Measurements from ENCODE around the gene PSMD9.
A peak's percentile ranks its signal among the peaks of the same experiment; 100 is the strongest.
"Not testable (repeated sequence)": the region's sequence is repeated elsewhere in the genome, so short reads cannot be mapped to it uniquely, and the experiment has no call there.

The PSMD9 gene

DNA sequence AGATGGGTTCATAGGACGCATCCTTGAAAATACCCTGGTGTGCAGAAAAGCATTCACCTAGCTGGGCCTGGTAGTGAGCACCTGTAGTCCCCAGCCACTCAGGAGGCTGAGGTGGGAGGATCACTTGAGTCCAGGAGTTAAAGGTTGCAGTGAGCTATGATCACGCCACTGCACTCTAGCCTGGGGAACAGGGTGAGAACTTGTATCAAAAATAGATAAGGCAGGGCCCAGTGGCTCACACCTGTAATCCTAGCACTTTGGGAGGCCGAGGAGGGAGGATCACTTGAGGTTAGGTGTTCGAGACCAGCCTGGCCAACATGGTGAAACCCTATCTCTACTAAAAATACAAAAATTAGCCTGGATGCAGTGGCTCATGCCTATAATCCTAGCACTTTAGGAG is 27.9 kb upstream of the PSMD9 start:
- H3K4me3 Mint-ChIP-seq; H3K9me3 Mint-ChIP-seq (ENCODE audit: low read depth); H3K27ac Mint-ChIP-seq; H3K27me3 Mint-ChIP-seq; H3K36me3 Mint-ChIP-seq; H3K4me1 Mint-ChIP-seq (ENCODE audit: low read depth): not testable (repeated sequence)

GRCh38 chr12:121861636-121862254 is 26.8 kb upstream of the PSMD9 start:
- Mint-ChIP-seq H3K27ac (no peak overlapping the region), H3K4me3 (no peak overlapping the region), H3K36me3 (no peaks in the 10 kb centered on the region), H3K4me1 (ENCODE audit: low read depth) (no peaks in the 10 kb centered on the region), H3K9me3 (ENCODE audit: low read depth) (no peaks in the 10 kb centered on the region), H3K27me3 (no peaks in the 10 kb centered on the region)

- no peaks in the 10 kb centered on the region for H3K36me3 Mint-ChIP-seq
- H3K27me3 Mint-ChIP-seq: no peaks in the 10 kb centered on the region
- no peaks in the 10 kb centered on the region for H3K4me1 Mint-ChIP-seq (ENCODE audit: low read depth)
- H3K27ac Mint-ChIP-seq: no peak overlapping the region
- no peaks in the 10 kb centered on the region for H3K9me3 Mint-ChIP-seq (ENCODE audit: low read depth)
- no peak overlapping the region for H3K4me3 Mint-ChIP-seq
These were observed 22.3 kb upstream of the PSMD9 start for GRCh38 chr12:121866331-121866730.

DNA sequence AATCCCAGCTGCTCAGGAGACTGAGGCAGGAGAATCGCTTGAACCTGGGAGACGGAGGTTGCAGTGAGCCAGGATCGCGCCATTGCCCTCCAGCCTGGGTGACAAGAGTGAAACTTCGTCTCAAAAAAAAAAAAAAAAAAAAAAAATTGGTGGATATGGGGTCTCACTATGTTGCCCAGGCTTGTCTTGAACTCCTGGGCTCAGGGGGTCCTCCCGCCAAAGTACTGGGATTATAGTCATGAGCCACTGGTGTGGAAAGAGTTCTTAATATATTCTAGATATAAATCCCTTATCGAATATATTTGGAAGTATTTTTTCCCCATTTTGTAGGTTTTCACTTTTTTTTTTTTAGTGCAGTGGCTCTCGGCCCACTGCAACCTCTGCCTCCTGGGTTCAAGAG is 19.4 kb upstream of the PSMD9 start:
- not testable (repeated sequence) for H3K27me3 Mint-ChIP-seq; H3K27ac Mint-ChIP-seq; H3K4me3 Mint-ChIP-seq; H3K36me3 Mint-ChIP-seq; H3K4me1 Mint-ChIP-seq (ENCODE audit: low read depth); H3K9me3 Mint-ChIP-seq (ENCODE audit: low read depth)

DNA sequence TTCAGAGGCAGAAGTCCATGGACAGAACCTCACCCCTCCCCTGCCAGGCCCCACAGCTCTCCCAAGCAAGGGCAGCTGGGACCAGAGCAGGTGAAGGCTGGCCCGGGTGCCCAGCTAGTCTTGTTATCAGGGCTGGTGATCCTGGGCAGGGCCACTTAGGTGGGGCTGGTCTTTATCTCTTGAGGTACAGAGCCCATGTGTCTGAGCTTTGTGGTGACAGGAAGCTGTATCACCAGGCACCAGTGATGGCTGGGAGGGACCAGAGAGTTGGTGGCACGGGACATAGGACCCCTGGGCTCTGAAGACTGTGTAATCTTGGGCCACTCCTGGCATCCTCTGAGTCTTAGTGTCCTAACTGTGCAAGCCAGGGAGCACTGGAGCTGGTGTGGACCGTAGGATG is 17.1 kb upstream of the PSMD9 start:
- H3K4me1 Mint-ChIP-seq (ENCODE audit: low read depth): no peaks in the 10 kb centered on the region
- H3K4me3 Mint-ChIP-seq: no peak overlapping the region
- no peak overlapping the region for H3K27ac Mint-ChIP-seq
- no peaks in the 10 kb centered on the region for H3K9me3 Mint-ChIP-seq (ENCODE audit: low read depth)
- H3K27me3 Mint-ChIP-seq: no peaks in the 10 kb centered on the region
- no peaks in the 10 kb centered on the region for H3K36me3 Mint-ChIP-seq

- no peaks in the 10 kb centered on the region for H3K4me1 Mint-ChIP-seq (ENCODE audit: low read depth)
- H3K27me3 Mint-ChIP-seq: no peaks in the 10 kb centered on the region
- H3K9me3 Mint-ChIP-seq (ENCODE audit: low read depth): no peaks in the 10 kb centered on the region
- H3K27ac Mint-ChIP-seq: no peak overlapping the region
- H3K4me3 Mint-ChIP-seq: no peak overlapping the region
- no peaks in the 10 kb centered on the region for H3K36me3 Mint-ChIP-seq
These were observed 15.9 kb upstream of the PSMD9 start for GRCh38 chr12:121872546-121873215.

DNA sequence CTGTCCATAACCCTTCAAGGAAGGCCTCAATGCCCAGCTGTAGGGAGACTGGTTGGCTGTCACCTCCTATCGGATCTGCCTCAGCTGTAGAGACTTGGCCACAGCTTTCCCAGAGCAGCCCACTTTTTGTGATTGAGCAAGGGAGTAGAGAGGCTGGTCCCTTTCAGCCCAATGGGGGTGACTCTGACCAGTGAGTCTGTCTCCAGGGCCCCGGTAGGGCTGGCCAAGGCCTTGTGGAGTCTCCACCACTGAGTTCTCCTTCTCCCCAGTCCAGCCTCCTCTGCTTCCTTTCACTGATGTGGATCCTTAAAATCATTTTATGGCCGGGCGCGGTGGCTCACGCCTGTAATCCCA is 15.4 kb upstream of the PSMD9 start:
- Mint-ChIP-seq H3K4me3 (no peak overlapping the region), H3K36me3 (no peaks in the 10 kb centered on the region), H3K4me1 (ENCODE audit: low read depth) (no peaks in the 10 kb centered on the region), H3K9me3 (ENCODE audit: low read depth) (no peaks in the 10 kb centered on the region), H3K27ac (no peak overlapping the region), H3K27me3 (no peaks in the 10 kb centered on the region)

DNA sequence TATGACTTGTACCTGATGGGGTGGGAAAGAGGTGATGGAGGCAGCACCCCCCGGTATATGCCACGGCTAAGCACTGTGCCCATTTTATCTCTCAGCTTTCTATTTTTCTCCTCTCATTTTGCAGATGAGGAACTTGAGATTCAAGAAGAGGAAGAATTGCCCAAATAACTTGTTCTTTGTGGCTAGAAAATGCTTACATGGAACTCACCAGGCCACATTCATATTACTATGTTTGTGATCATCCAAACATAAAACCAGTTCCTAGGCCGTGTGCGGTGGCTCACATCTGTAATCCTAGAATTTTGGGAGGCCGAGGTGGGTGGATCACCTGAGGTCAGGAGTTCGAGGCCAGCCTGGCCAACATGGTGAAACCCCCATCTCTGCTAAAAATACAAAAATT is 14.5 kb upstream of the PSMD9 start:
- Mint-ChIP-seq H3K36me3 (no peaks in the 10 kb centered on the region), H3K4me3 (no peak overlapping the region), H3K27me3 (no peaks in the 10 kb centered on the region), H3K4me1 (ENCODE audit: low read depth) (no peaks in the 10 kb centered on the region), H3K27ac (no peak overlapping the region), H3K9me3 (ENCODE audit: low read depth) (no peaks in the 10 kb centered on the region)

- Mint-ChIP-seq H3K27me3 (no peaks in the 10 kb centered on the region), H3K4me3 (no peak overlapping the region), H3K27ac (no peak overlapping the region), H3K4me1 (ENCODE audit: low read depth) (no peaks in the 10 kb centered on the region), H3K9me3 (ENCODE audit: low read depth) (no peaks in the 10 kb centered on the region), H3K36me3 (no peaks in the 10 kb centered on the region)
These were observed 13.0 kb upstream of the PSMD9 start for GRCh38 chr12:121875582-121875981.

DNA sequence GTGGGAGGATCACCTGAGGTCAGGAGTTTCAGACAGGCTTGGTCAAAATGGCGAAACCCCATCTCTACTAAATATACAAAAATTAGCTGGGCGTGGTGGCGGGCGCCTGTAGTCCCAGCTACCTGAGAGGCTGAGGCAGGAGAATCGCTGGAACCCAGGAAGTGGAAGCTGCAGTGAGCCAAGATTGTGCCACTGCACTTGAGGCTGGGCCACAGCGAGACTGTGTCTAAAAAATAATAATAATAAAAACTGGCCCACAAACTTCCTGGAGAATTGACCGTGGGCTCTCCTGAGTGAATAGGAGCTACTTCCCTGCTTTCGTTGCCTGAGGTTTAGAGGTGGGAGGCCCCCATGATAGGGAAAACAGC is 12.5 kb upstream of the PSMD9 start:
- H3K4me1 Mint-ChIP-seq (ENCODE audit: low read depth); H3K36me3 Mint-ChIP-seq; H3K9me3 Mint-ChIP-seq (ENCODE audit: low read depth); H3K27ac Mint-ChIP-seq; H3K4me3 Mint-ChIP-seq; H3K27me3 Mint-ChIP-seq: not testable (repeated sequence)

DNA sequence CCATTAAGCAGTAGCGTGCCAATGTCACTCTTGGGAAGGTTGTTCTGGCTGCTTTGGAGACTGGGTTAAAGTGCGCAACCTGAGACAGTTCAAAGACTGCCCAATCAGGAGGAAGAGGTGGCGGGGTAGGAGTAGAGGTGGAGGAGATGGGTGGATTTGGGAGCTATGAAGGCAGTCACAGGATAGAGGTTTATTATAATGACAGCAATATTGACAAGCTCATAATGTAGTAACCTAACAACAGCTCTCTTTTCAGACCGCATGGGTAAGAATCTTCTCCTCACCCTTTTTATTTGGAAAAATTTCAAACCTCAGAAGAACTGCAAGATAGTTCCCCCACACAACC is 5.3 kb upstream of the PSMD9 start:
- Mint-ChIP-seq H3K9me3 (ENCODE audit: low read depth) (no peaks in the 10 kb centered on the region), H3K27me3 (no peaks in the 10 kb centered on the region), H3K27ac (no peak overlapping the region), H3K36me3 (no peaks in the 10 kb centered on the region), H3K4me3 (no peak overlapping the region), H3K4me1 (ENCODE audit: low read depth) (peaks cover 5% of the 10 kb centered on the region)

DNA sequence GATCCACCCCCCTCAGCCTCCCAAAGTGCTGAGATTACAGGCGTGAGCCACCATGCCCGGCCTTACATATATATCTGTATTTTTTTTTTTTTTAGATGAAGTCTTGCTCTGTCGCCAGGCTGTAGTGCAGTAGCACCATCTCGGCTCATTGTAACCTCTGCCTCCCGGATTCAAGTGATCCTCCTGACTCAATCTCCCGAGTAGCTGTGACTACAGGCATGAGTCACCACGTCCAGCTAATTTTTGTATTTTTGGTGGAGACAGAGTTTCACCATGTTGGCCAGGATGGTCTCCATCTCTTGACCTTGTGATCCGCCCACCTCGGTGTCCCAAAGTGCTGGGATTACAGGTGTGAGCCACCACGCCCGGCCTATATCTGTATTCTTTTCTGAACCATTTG is 3.5 kb upstream of the PSMD9 start:
- H3K27ac Mint-ChIP-seq; H3K9me3 Mint-ChIP-seq (ENCODE audit: low read depth); H3K4me3 Mint-ChIP-seq; H3K36me3 Mint-ChIP-seq; H3K27me3 Mint-ChIP-seq: not testable (repeated sequence)
- peaks cover 21% of the 10 kb centered on the region for H3K4me1 Mint-ChIP-seq (ENCODE audit: low read depth)

GRCh38 chr12:121888083-121888477 is 510 bp upstream of the PSMD9 start:
- Mint-ChIP-seq H3K4me1 (ENCODE audit: low read depth) (peaks cover 35% of the 10 kb centered on the region), H3K36me3 (no peaks in the 10 kb centered on the region), H3K4me3 (peak overlapping the region; percentile 99), H3K27ac (peak overlapping the region; percentile 97), H3K27me3 (no peaks in the 10 kb centered on the region), H3K9me3 (ENCODE audit: low read depth) (no peaks in the 10 kb centered on the region)

DNA sequence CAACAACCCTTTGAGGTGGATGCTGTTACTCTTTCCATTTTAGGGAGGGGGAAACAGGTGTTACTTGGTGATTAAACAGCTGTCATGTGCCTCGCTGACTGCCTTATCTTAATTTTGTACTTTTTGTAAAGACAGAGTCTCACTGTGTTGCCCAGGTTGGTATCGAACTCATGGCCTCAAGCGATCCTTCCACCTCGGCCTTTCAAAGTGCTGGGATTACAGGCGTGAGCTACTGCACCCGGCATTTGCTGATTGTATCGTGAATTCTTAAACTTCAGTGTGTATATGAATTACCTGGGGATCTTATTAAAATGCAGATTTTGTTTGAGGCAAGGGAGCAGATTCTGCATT is 659 bp downstream of the PSMD9 start:
- H3K4me3 Mint-ChIP-seq: peak overlapping the region; percentile 99
- H3K27me3 Mint-ChIP-seq: no peaks in the 10 kb centered on the region
- H3K4me1 Mint-ChIP-seq (ENCODE audit: low read depth): peaks cover 46% of the 10 kb centered on the region
- peak overlapping the region; percentile 97 for H3K27ac Mint-ChIP-seq
- H3K9me3 Mint-ChIP-seq (ENCODE audit: low read depth): no peaks in the 10 kb centered on the region
- peaks cover 2% of the 10 kb centered on the region for H3K36me3 Mint-ChIP-seq

- peaks cover 49% of the 10 kb centered on the region for H3K4me1 Mint-ChIP-seq (ENCODE audit: low read depth)
- not testable (repeated sequence) for H3K36me3 Mint-ChIP-seq; H3K27me3 Mint-ChIP-seq; H3K9me3 Mint-ChIP-seq (ENCODE audit: low read depth)
- peak overlapping the region; percentile 99 for H3K4me3 Mint-ChIP-seq
- peak overlapping the region; percentile 97 for H3K27ac Mint-ChIP-seq
These were observed 1.1 kb downstream of the PSMD9 start for GRCh38 chr12:121889661-121890060.

GRCh38 chr12:121892673-121893561 is 4.3 kb downstream of the PSMD9 start:
- peaks cover 49% of the 10 kb centered on the region for H3K4me1 Mint-ChIP-seq (ENCODE audit: low read depth)
- H3K27ac Mint-ChIP-seq: no peak overlapping the region
- no peaks in the 10 kb centered on the region for H3K9me3 Mint-ChIP-seq (ENCODE audit: low read depth)
- no peak overlapping the region for H3K4me3 Mint-ChIP-seq
- H3K36me3 Mint-ChIP-seq: peaks cover 4% of the 10 kb centered on the region
- no peaks in the 10 kb centered on the region for H3K27me3 Mint-ChIP-seq
